Stimulated activated naive B cell treated with anti-CD40 and anti-IgM and Interleukin-4, amounts not matched to agents 10 μg/mL and 1 μg/mL and 100 μg/mL, for 72 hours (primary cell): Measurements from ENCODE around the gene MAP6.

Source experiments
- ATAC-seq, 2 donors: fragments of 150-1000 bp; cut with Tn5 transposase; replicated peaks; 2 replicates each; pipeline ENCODE4 v1.10.0; 2021; ENCODE audit warnings: moderate library complexity in 1 of 2
- DNase-seq: peaks from one replicate; pipeline ENCODE4 v3.0.0; 2021
- H3K27ac Mint-ChIP-seq: one replicate; pipeline ENCODE4 v1.8.0; 2022; ENCODE audit warnings: mild to moderate bottlenecking, mixed read lengths
- H3K27me3 Mint-ChIP-seq, 2 donors: one replicate each; pipeline ENCODE4 v1.8.0; 2022; ENCODE audit warnings: mixed read lengths in 2 of 2
- H3K36me3 Mint-ChIP-seq, 2 donors: one replicate each; pipeline ENCODE4 v1.8.0; 2022; ENCODE audit warnings: mixed read lengths in 2 of 2, mild to moderate bottlenecking in 1 of 2
- H3K4me1 Mint-ChIP-seq, 2 donors: one replicate each; pipeline ENCODE4 v1.8.0; 2022; ENCODE audit warnings: mixed read lengths in 2 of 2, mild to moderate bottlenecking in 1 of 2
- H3K4me3 Mint-ChIP-seq, 2 donors: one replicate each; pipeline ENCODE4 v1.8.0; 2022; ENCODE audit warnings: mild to moderate bottlenecking in 2 of 2, mixed read lengths in 2 of 2, moderate library complexity in 1 of 2
- H3K9me3 Mint-ChIP-seq, 2 donors: one replicate each; pipeline ENCODE4 v1.8.0; 2022; ENCODE audit warnings: mixed read lengths in 2 of 2, mild to moderate bottlenecking in 1 of 2

Gene MAP6

GRCh38 chr11:75679566-75679965 lies 10.7 kb upstream of the MAP6 start:
- Mint-ChIP-seq H3K9me3 (peaks cover 7 to 8% of the 10 kb centered on the region in 2 donors), H3K4me1 (peaks cover 2 to 5% of the 10 kb centered on the region in 2 donors), H3K27ac (no peak overlapping the region), H3K36me3 (peaks cover 0 to under 1% of the 10 kb centered on the region in 2 donors), H3K4me3 (no peak overlapping the region), H3K27me3 (peaks cover 11 to 12% of the 10 kb centered on the region in 2 donors)
- ATAC-seq (no peak), DNase-seq (no peak)

- Mint-ChIP-seq H3K36me3 (no peaks in the 10 kb centered on the region), H3K27me3 (peaks cover 11 to 12% of the 10 kb centered on the region in 2 donors), H3K27ac (no peak overlapping the region), H3K9me3 (peaks cover 6 to 8% of the 10 kb centered on the region in 2 donors), H3K4me1 (peaks cover 1 to 2% of the 10 kb centered on the region in 2 donors), H3K4me3 (no peak overlapping the region)
- ATAC-seq (no peak), DNase-seq (no peak)
Observed at GRCh38 chr11:75678620-75679259, 9.9 kb upstream of the MAP6 start.

- Mint-ChIP-seq H3K9me3 (peaks cover 4 to 7% of the 10 kb centered on the region in 2 donors), H3K27me3 (peaks cover 7 to 8% of the 10 kb centered on the region in 2 donors), H3K4me1 (peaks cover 0 to 5% of the 10 kb centered on the region in 2 donors), H3K27ac (no peak overlapping the region), H3K36me3 (no peaks in the 10 kb centered on the region), H3K4me3 (no peak overlapping the region)
- no peak for ATAC-seq
- no peak for DNase-seq
Observed at GRCh38 chr11:75677909-75678308, 9.1 kb upstream of the MAP6 start.

- H3K27me3 Mint-ChIP-seq: peaks cover under 1 to 2% of the 10 kb centered on the region in 2 donors
- no peak for ATAC-seq
- H3K36me3 Mint-ChIP-seq: no peaks in the 10 kb centered on the region
- peaks cover 0 to 5% of the 10 kb centered on the region in 2 donors for H3K4me1 Mint-ChIP-seq
- DNase-seq: no peak
- no peak overlapping the region for H3K4me3 Mint-ChIP-seq
- no peak overlapping the region for H3K27ac Mint-ChIP-seq
- H3K9me3 Mint-ChIP-seq: peaks cover under 1 to 2% of the 10 kb centered on the region in 2 donors
Observed at GRCh38 chr11:75677275-75677674, 8.4 kb upstream of the MAP6 start.

- Mint-ChIP-seq H3K27ac (no peak overlapping the region), H3K4me3 (no peak overlapping the region), H3K4me1 (peaks cover 5% of the 10 kb centered on the region in 2 donors), H3K27me3 (peaks cover 19 to 21% of the 10 kb centered on the region in 2 donors), H3K9me3 (peaks cover 0 to 2% of the 10 kb centered on the region in 2 donors), H3K36me3 (peaks cover 0 to 4% of the 10 kb centered on the region in 2 donors)
- ATAC-seq (peak; percentile 96 to 98), DNase-seq (peak; percentile 42)
Observed at GRCh38 chr11:75673977-75674582, 5.2 kb upstream of the MAP6 start.

- ATAC-seq (peak; percentile 59 to 63), DNase-seq (peak; percentile 25)
- H3K27ac Mint-ChIP-seq: peak overlapping the region; percentile 80
- H3K4me1 Mint-ChIP-seq: peaks cover 13 to 17% of the 10 kb centered on the region in 2 donors
- H3K9me3 Mint-ChIP-seq: peaks cover 0 to 2% of the 10 kb centered on the region in 2 donors
- peaks cover 52 to 64% of the 10 kb centered on the region in 2 donors for H3K27me3 Mint-ChIP-seq
- H3K4me3 Mint-ChIP-seq: peak overlapping the region; percentile 82 to 94
- peaks cover 1 to 4% of the 10 kb centered on the region in 2 donors for H3K36me3 Mint-ChIP-seq
Observed at GRCh38 chr11:75667831-75668450, 897 bp downstream of the MAP6 start.

- peak overlapping the region; percentile 68 to 76 for H3K4me3 Mint-ChIP-seq
- peak overlapping the region; percentile 7 for H3K27ac Mint-ChIP-seq
- H3K9me3 Mint-ChIP-seq: no peaks in the 10 kb centered on the region
- H3K36me3 Mint-ChIP-seq: peaks cover 1 to 4% of the 10 kb centered on the region in 2 donors
- ATAC-seq (peak; percentile 48 to 53), DNase-seq (no peak)
- H3K27me3 Mint-ChIP-seq: peaks cover 52 to 64% of the 10 kb centered on the region in 2 donors
- peaks cover 13 to 17% of the 10 kb centered on the region in 2 donors for H3K4me1 Mint-ChIP-seq
Observed at GRCh38 chr11:75667255-75667830, 1.5 kb downstream of the MAP6 start.

GRCh38 chr11:75665990-75666389 lies 2.8 kb downstream of the MAP6 start:
- Mint-ChIP-seq H3K4me3 (no peak overlapping the region), H3K36me3 (peaks cover 0 to 1% of the 10 kb centered on the region in 2 donors)

GRCh38 chr11:75665126-75665525 lies 3.7 kb downstream of the MAP6 start:
- Mint-ChIP-seq H3K4me3 (no peak overlapping the region), H3K27me3 (peaks cover 47 to 59% of the 10 kb centered on the region in 2 donors)
- no peak for ATAC-seq

More at GRCh38 chr11:75665990-75666389, 2.8 kb downstream of the MAP6 start:
- Mint-ChIP-seq H3K27ac (no peak overlapping the region), H3K27me3 (peaks cover 51 to 62% of the 10 kb centered on the region in 2 donors), H3K4me1 (peaks cover 11 to 17% of the 10 kb centered on the region in 2 donors), H3K9me3 (no peaks in the 10 kb centered on the region)
- no peak for DNase-seq
- ATAC-seq: no peak

GRCh38 chr11:75664389-75664788 lies 4.4 kb downstream of the MAP6 start:
- no peak overlapping the region for H3K4me3 Mint-ChIP-seq
- H3K27me3 Mint-ChIP-seq: peaks cover 44 to 55% of the 10 kb centered on the region in 2 donors
- no peak overlapping the region for H3K27ac Mint-ChIP-seq
- no peak for DNase-seq
- no peaks in the 10 kb centered on the region for H3K9me3 Mint-ChIP-seq
- no peak for ATAC-seq
- H3K36me3 Mint-ChIP-seq: peaks cover 0 to 1% of the 10 kb centered on the region in 2 donors
- H3K4me1 Mint-ChIP-seq: peaks cover 13 to 17% of the 10 kb centered on the region in 2 donors

More at GRCh38 chr11:75665126-75665525, 3.7 kb downstream of the MAP6 start:
- no peak overlapping the region for H3K27ac Mint-ChIP-seq
- H3K4me1 Mint-ChIP-seq: peaks cover 12 to 17% of the 10 kb centered on the region in 2 donors
- no peaks in the 10 kb centered on the region for H3K9me3 Mint-ChIP-seq
- no peak for DNase-seq
- H3K36me3 Mint-ChIP-seq: peaks cover 0 to 1% of the 10 kb centered on the region in 2 donors

- Mint-ChIP-seq H3K4me3 (no peak overlapping the region), H3K36me3 (peaks cover 0 to under 1% of the 10 kb centered on the region in 2 donors), H3K4me1 (peaks cover 12 to 15% of the 10 kb centered on the region in 2 donors), H3K9me3 (no peaks in the 10 kb centered on the region), H3K27me3 (peaks cover 39 to 54% of the 10 kb centered on the region in 2 donors), H3K27ac (no peak overlapping the region)
- no peak for DNase-seq
- no peak for ATAC-seq
Observed at GRCh38 chr11:75663808-75664207, 5.0 kb downstream of the MAP6 start.

GRCh38 chr11:75659836-75660235 lies 9.0 kb downstream of the MAP6 start:
- H3K27me3 Mint-ChIP-seq: peaks cover 29 to 42% of the 10 kb centered on the region in 2 donors
- ATAC-seq (no peak), DNase-seq (no peak)
- H3K9me3 Mint-ChIP-seq: no peaks in the 10 kb centered on the region
- H3K27ac Mint-ChIP-seq: no peak overlapping the region
- H3K36me3 Mint-ChIP-seq: no peaks in the 10 kb centered on the region
- no peak overlapping the region for H3K4me3 Mint-ChIP-seq
- H3K4me1 Mint-ChIP-seq: peaks cover under 1 to 6% of the 10 kb centered on the region in 2 donors

- Mint-ChIP-seq H3K9me3 (no peaks in the 10 kb centered on the region), H3K27me3 (peaks cover 29 to 33% of the 10 kb centered on the region in 2 donors), H3K36me3 (no peaks in the 10 kb centered on the region), H3K4me3 (no peak overlapping the region), H3K4me1 (peaks cover 8 to 12% of the 10 kb centered on the region in 2 donors), H3K27ac (no peak overlapping the region)
- DNase-seq: no peak
- no peak for ATAC-seq
Observed at GRCh38 chr11:75656044-75656727, 12.7 kb downstream of the MAP6 start.

- peaks cover 8 to 12% of the 10 kb centered on the region in 2 donors for H3K4me1 Mint-ChIP-seq
Observed at GRCh38 chr11:75655605-75656004, 13.2 kb downstream of the MAP6 start.

More at GRCh38 chr11:75655605-75656004, 13.2 kb downstream of the MAP6 start:
- Mint-ChIP-seq H3K36me3 (no peaks in the 10 kb centered on the region), H3K9me3 (no peaks in the 10 kb centered on the region), H3K27me3 (peaks cover 32 to 33% of the 10 kb centered on the region in 2 donors), H3K4me3 (no peak overlapping the region), H3K27ac (peak overlapping the region; percentile 20)
- DNase-seq (no peak), ATAC-seq (no peak)
